ENCODE results near the gene KSR2. TPM values are rescaled to one million over a fixed set of nuclear protein-coding genes. Genes with fewer than 3 reads are reported as not detected.

Gene KSR2
- total RNA-seq, 1 experiment from 2014 or later, result 1.3 TPM

DNA sequence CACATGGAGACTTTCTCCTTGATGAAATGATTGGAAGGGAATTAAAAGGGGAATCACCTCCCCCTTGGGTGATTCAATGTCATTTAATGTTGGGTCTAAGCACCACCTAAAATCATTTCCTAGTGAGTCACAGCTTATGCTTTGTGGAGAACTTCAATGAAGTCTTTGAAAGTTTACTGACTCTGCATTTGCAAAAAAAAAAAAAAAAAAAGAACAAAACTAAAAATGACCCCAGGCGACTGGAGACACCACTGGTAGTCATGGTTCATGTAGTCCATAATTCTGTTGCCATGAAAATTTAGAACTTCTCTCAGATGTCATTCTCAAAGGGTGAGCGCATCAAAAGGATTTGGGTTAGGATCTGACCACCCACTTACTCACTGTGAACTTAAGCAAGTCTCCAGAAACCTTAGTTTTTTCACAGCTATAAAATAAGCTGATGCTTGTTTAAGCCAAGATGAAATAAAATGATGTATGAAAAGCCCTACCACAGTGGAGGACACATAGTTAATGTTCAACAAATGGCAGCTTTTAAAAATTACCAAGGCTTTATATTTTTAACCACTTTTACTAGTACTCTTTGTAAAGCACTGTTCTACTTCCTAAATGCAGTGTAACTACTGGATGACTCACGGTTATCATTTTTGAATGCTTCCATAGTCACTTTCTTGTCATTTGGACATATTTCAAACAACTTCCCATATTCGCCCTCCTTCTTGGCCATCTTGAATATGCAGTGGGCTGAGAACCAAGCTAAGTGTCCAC lies 18.1 kb upstream of the KSR2 start:
- Histone ChIP-seq H3K14ac (ENCODE audit: insufficient read depth, low read length) (no peak overlapping the region), H3T11ph (ENCODE audit: low read length) (no peak overlapping the region), H2AFZ (ENCODE audit: low read length) (no peak overlapping the region), H3K56ac (ENCODE audit: insufficient read length, low read depth, low read length) (no peak overlapping the region), H3K4me1 (ENCODE audit: insufficient read depth, low read length) (0 out of 2 replicates have a peak, but pooled peaks cover 2% of the 10 kb centered on the region), H4K91ac (ENCODE audit: insufficient read length, low read depth, low read length) (no peak overlapping the region), H2BK12ac (ENCODE audit: insufficient read length, low read depth, low read length) (no peak overlapping the region), H3K79me2 (ENCODE audit: insufficient read depth, low read length) (no peaks in the 10 kb centered on the region), H3K23ac (ENCODE audit: insufficient read length, low read depth, low read length) (no peak overlapping the region), H4K20me1 (ENCODE audit: control insufficient read depth, insufficient read depth, insufficient read length) (no peaks in the 10 kb centered on the region), H4K8ac (replicated peaks; ENCODE audit: insufficient read length, low read depth, low read length) (no peak overlapping the region), H4K5ac (ENCODE audit: insufficient read length, low read depth, low read length) (no peak overlapping the region), H2BK120ac (ENCODE audit: low read depth, low read length, poor library complexity, severe bottlenecking) (no peak overlapping the region), H3K18ac (ENCODE audit: insufficient read length, low read depth, low read length) (no peak overlapping the region), H2BK5ac (ENCODE audit: insufficient read length, low read length) (no peak overlapping the region), H2AK5ac (ENCODE audit: insufficient read length, low read length) (no peak overlapping the region), H3K9me3 (ENCODE audit: control insufficient read depth, low read depth, low read length) (no peaks in the 10 kb centered on the region), H3K27me3 (ENCODE audit: insufficient read depth, low read length) (no peaks in the 10 kb centered on the region), H3K23me2 (ENCODE audit: insufficient read length, low read depth, low read length, poor library complexity, severe bottlenecking) (no peaks in the 10 kb centered on the region), H3K4ac (ENCODE audit: low read depth, low read length) (no peak overlapping the region), H3K79me1 (ENCODE audit: insufficient read depth, low read depth, low read length, poor library complexity, severe bottlenecking) (no peaks in the 10 kb centered on the region), H3K9ac (ENCODE audit: extremely low read depth, insufficient read length, low read length) (no peak overlapping the region), H3K4me2 (ENCODE audit: insufficient read depth, insufficient read length, low read length) (no peak overlapping the region), H2BK20ac (ENCODE audit: low read depth, low read length, poor library complexity, severe bottlenecking) (no peak overlapping the region), H3K27ac (ENCODE audit: insufficient read length, low read depth, low read length) (no peak overlapping the region), H2BK15ac (ENCODE audit: low read depth, low read length) (no peak overlapping the region)
- Mint-ChIP-seq H3K4me1 (no peaks in the 10 kb centered on the region), H3K9me3 (peaks cover 0 to 2% of the 10 kb centered on the region in 2 experiments; a peak in 2 of 5 replicates), H3K27ac (no peak overlapping the region), H3K4me3 (no peak overlapping the region), H3K36me3 (ENCODE audit: insufficient read depth in 1 of 3, low read depth in 3 of 3) (no peaks in the 10 kb centered on the region), H3K27me3 (ENCODE audit: low read depth) (no peaks in the 10 kb centered on the region; the same call in none of the 2 replicates)
- no peak for DNase-seq
- TF ChIP-seq CTCF (conservative IDR thresholded peaks at IDR 0.05), result no peak
- no CpG with 5 or more reads among the region's 4 CpGs for WGBS (ENCODE audit: extremely low coverage, insufficient read length, low lambda C conversion rate)

All from H9 (cell line).